ENCODE measurements around the gene LRP6. TPM values are rescaled to one million over a fixed set of nuclear protein-coding genes. Genes with fewer than 3 reads are reported as not detected.

LRP6 gene
- total and polyA plus RNA-seq, 2 experiments from 2014 or later, result 17.5 to 42.4 TPM

DNA sequence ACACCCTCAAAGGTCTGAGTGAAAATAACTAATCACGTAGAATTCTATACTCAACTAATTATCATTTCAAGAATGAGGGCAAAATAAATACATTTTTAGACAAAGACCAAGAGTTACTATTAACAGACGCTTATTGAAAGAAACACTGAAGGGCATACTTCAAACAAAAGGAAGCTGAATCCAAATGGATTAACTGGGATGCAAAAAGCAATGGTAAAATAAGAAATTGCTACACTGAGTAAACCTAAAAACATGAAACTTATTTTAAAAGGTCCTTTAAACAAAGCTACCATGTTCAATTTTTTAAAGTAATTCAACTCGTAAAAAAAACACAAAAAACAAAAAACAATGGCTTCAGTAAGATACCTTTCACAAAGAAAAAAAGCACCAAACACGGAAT, 28.2 kb downstream of the LRP6 start:
- no peaks in the 10 kb centered on the region for H3K9me2 ChIP-seq (replicated peaks; ENCODE audit: insufficient read depth)
- peaks cover 3% of the 10 kb centered on the region for H3K4me1 ChIP-seq (ENCODE audit: insufficient read depth)
- peaks cover 49% of the 10 kb centered on the region for H4K20me1 ChIP-seq (ENCODE audit: insufficient read depth, poor library complexity, severe bottlenecking)
- TF ChIP-seq EZH2 (IDR thresholded peaks at IDR 0.05; ENCODE audit: borderline replicate concordance) (no peak), EZH2phosphoT487 (IDR thresholded peaks at IDR 0.05; ENCODE audit: low read depth, severe bottlenecking, unreplicated experiment) (no peak)
- TF ChIP-seq, protein P1, sequence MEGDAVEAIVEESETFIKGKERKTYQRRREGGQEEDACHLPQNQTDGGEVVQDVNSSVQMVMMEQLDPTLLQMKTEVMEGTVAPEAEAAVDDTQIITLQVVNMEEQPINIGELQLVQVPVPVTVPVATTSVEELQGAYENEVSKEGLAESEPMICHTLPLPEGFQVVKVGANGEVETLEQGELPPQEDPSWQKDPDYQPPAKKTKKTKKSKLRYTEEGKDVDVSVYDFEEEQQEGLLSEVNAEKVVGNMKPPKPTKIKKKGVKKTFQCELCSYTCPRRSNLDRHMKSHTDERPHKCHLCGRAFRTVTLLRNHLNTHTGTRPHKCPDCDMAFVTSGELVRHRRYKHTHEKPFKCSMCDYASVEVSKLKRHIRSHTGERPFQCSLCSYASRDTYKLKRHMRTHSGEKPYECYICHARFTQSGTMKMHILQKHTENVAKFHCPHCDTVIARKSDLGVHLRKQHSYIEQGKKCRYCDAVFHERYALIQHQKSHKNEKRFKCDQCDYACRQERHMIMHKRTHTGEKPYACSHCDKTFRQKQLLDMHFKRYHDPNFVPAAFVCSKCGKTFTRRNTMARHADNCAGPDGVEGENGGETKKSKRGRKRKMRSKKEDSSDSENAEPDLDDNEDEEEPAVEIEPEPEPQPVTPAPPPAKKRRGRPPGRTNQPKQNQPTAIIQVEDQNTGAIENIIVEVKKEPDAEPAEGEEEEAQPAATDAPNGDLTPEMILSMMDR (IDR thresholded peaks at IDR 0.05; ENCODE audit: poor library complexity), result no peak
- H3K4me2 ChIP-seq, result no peak overlapping the region
- H3K9me3 ChIP-seq (ENCODE audit: low read depth), result no peaks in the 10 kb centered on the region
- no peaks in the 10 kb centered on the region for H3K27me3 ChIP-seq
- no peak overlapping the region for H3K4me3 ChIP-seq
- peaks cover 100% of the 10 kb centered on the region for H3K79me2 ChIP-seq
- H2AFZ ChIP-seq, result no peak overlapping the region
- H3K36me3 ChIP-seq (replicated peaks; ENCODE audit: insufficient read depth, low read depth), result no peaks in the 10 kb centered on the region
- WGBS (ENCODE audit: low lambda C conversion rate, missing lambda C conversion rate), result 84% methylated on average over 4 of the region's 4 CpGs
- DNase-seq (ENCODE audit: low spot score), result no peak
- no peak overlapping the region for H3K27ac ChIP-seq

GRCh38 chr12:12236896-12237295, 29.9 kb downstream of the LRP6 start:
- Histone ChIP-seq H3K4me2 (no peak overlapping the region), H3K4me1 (ENCODE audit: insufficient read depth) (peaks cover 3% of the 10 kb centered on the region), H3K36me3 (replicated peaks; ENCODE audit: insufficient read depth, low read depth) (no peaks in the 10 kb centered on the region), H4K20me1 (ENCODE audit: insufficient read depth, poor library complexity, severe bottlenecking) (peaks cover 52% of the 10 kb centered on the region), H3K9me2 (replicated peaks; ENCODE audit: insufficient read depth) (no peaks in the 10 kb centered on the region), H3K27me3 (no peaks in the 10 kb centered on the region), H3K79me2 (peaks cover 100% of the 10 kb centered on the region), H3K4me3 (no peak overlapping the region), H3K27ac (no peak overlapping the region), H2AFZ (no peak overlapping the region), H3K9me3 (ENCODE audit: low read depth) (no peaks in the 10 kb centered on the region)
- TF ChIP-seq EZH2 (IDR thresholded peaks at IDR 0.05; ENCODE audit: borderline replicate concordance), result no peak
- TF ChIP-seq, protein P1 (IDR thresholded peaks at IDR 0.05; ENCODE audit: poor library complexity), result no peak
- no peak for TF ChIP-seq EZH2phosphoT487 (IDR thresholded peaks at IDR 0.05; ENCODE audit: low read depth, severe bottlenecking, unreplicated experiment)
- DNase-seq (ENCODE audit: low spot score), result no peak

GRCh38 chr12:12230275-12230674, 36.6 kb downstream of the LRP6 start:
- Histone ChIP-seq H4K20me1 (ENCODE audit: insufficient read depth, poor library complexity, severe bottlenecking) (peaks cover 64% of the 10 kb centered on the region), H3K36me3 (replicated peaks; ENCODE audit: insufficient read depth, low read depth) (no peaks in the 10 kb centered on the region), H3K9me2 (replicated peaks; ENCODE audit: insufficient read depth) (no peaks in the 10 kb centered on the region), H3K9me3 (ENCODE audit: low read depth) (no peaks in the 10 kb centered on the region), H3K4me3 (no peak overlapping the region), H3K4me1 (ENCODE audit: insufficient read depth) (peaks cover 5% of the 10 kb centered on the region), H3K79me2 (peaks cover 99% of the 10 kb centered on the region), H3K4me2 (no peak overlapping the region), H2AFZ (no peak overlapping the region), H3K27me3 (no peaks in the 10 kb centered on the region), H3K27ac (no peak overlapping the region)
- DNase-seq (ENCODE audit: low spot score), result no peak
- TF ChIP-seq EZH2 (IDR thresholded peaks at IDR 0.05; ENCODE audit: borderline replicate concordance) (no peak), EZH2phosphoT487 (IDR thresholded peaks at IDR 0.05; ENCODE audit: low read depth, severe bottlenecking, unreplicated experiment) (no peak)
- TF ChIP-seq, protein P1 (IDR thresholded peaks at IDR 0.05; ENCODE audit: poor library complexity), result no peak
- WGBS (ENCODE audit: low lambda C conversion rate, missing lambda C conversion rate), result 80% methylated on average over 1 of the region's 1 CpG

All from hepatocyte (in vitro differentiated cells).